ENCODE data around the gene PTGFRN. TPM values are rescaled to one million over a fixed set of nuclear protein-coding genes. Genes with fewer than 3 reads are reported as not detected.

PTGFRN gene
- total RNA-seq, 1 donor from 2014 or later = 91.3 TPM

DNA sequence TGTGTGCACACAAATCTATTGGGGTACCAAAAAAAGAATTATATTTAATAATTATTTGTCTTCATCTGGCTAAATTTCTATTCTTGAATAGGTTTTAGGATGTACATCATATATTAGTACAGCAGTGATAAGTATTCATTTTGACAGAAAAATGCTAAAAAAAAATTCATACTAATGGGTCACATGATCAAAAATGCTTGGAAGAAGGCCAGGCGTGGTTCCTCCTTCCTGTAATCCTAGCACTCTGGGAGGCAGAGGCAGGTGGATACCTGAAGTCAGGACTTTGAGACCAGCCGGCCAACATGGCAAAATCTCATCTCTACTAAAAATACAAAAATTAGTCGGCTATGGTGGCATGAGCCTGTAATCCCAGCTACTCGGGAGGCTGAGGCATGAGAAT is 26.9 kb upstream of the PTGFRN start:
- no peak for DNase-seq (ENCODE audit: low read depth)
- TF ChIP-seq, protein P1, sequence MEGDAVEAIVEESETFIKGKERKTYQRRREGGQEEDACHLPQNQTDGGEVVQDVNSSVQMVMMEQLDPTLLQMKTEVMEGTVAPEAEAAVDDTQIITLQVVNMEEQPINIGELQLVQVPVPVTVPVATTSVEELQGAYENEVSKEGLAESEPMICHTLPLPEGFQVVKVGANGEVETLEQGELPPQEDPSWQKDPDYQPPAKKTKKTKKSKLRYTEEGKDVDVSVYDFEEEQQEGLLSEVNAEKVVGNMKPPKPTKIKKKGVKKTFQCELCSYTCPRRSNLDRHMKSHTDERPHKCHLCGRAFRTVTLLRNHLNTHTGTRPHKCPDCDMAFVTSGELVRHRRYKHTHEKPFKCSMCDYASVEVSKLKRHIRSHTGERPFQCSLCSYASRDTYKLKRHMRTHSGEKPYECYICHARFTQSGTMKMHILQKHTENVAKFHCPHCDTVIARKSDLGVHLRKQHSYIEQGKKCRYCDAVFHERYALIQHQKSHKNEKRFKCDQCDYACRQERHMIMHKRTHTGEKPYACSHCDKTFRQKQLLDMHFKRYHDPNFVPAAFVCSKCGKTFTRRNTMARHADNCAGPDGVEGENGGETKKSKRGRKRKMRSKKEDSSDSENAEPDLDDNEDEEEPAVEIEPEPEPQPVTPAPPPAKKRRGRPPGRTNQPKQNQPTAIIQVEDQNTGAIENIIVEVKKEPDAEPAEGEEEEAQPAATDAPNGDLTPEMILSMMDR (IDR thresholded peaks at IDR 0.05; ENCODE audit: insufficient read depth, low read length, poor library complexity, severe bottlenecking) = no peak
- Histone ChIP-seq H3K4me3 (ENCODE audit: low read depth, low read length) (no peak overlapping the region), H3K27me3 (ENCODE audit: control insufficient read depth, insufficient read depth, low read length) (no peaks in the 10 kb centered on the region), H3K36me3 (ENCODE audit: control insufficient read depth, insufficient read depth, low read length) (no peaks in the 10 kb centered on the region)

- Histone ChIP-seq H3K27me3 (ENCODE audit: control insufficient read depth, insufficient read depth, low read length) (no peaks in the 10 kb centered on the region), H3K36me3 (ENCODE audit: control insufficient read depth, insufficient read depth, low read length) (no peaks in the 10 kb centered on the region), H3K4me3 (ENCODE audit: low read depth, low read length) (no peak overlapping the region)
- TF ChIP-seq, protein P1 (IDR thresholded peaks at IDR 0.05; ENCODE audit: insufficient read depth, low read length, poor library complexity, severe bottlenecking) = no peak
- DNase-seq (ENCODE audit: low read depth) = peak; percentile 67
Observed at GRCh38 chr1:116886291-116886878, 23.3 kb upstream of the PTGFRN start.

- Histone ChIP-seq H3K36me3 (ENCODE audit: control insufficient read depth, insufficient read depth, low read length) (no peaks in the 10 kb centered on the region), H3K4me3 (ENCODE audit: low read depth, low read length) (no peak overlapping the region), H3K27me3 (ENCODE audit: control insufficient read depth, insufficient read depth, low read length) (no peaks in the 10 kb centered on the region)
- DNase-seq (ENCODE audit: low read depth) = no peak
- TF ChIP-seq, protein P1 (IDR thresholded peaks at IDR 0.05; ENCODE audit: insufficient read depth, low read length, poor library complexity, severe bottlenecking) = no peak
Observed at GRCh38 chr1:116887212-116887611, 22.5 kb upstream of the PTGFRN start.

GRCh38 chr1:116889380-116889779 is 20.3 kb upstream of the PTGFRN start:
- Histone ChIP-seq H3K4me3 (ENCODE audit: low read depth, low read length) (no peak overlapping the region), H3K36me3 (ENCODE audit: control insufficient read depth, insufficient read depth, low read length) (no peaks in the 10 kb centered on the region), H3K27me3 (ENCODE audit: control insufficient read depth, insufficient read depth, low read length) (no peaks in the 10 kb centered on the region)
- no peak for DNase-seq (ENCODE audit: low read depth)
- TF ChIP-seq, protein P1 (IDR thresholded peaks at IDR 0.05; ENCODE audit: insufficient read depth, low read length, poor library complexity, severe bottlenecking) = no peak

GRCh38 chr1:116891396-116892079 is 18.2 kb upstream of the PTGFRN start:
- TF ChIP-seq, protein P1 (IDR thresholded peaks at IDR 0.05; ENCODE audit: insufficient read depth, low read length, poor library complexity, severe bottlenecking) = no peak
- no peak for DNase-seq (ENCODE audit: low read depth)
- Histone ChIP-seq H3K36me3 (ENCODE audit: control insufficient read depth, insufficient read depth, low read length) (no peaks in the 10 kb centered on the region), H3K27me3 (ENCODE audit: control insufficient read depth, insufficient read depth, low read length) (no peaks in the 10 kb centered on the region), H3K4me3 (ENCODE audit: low read depth, low read length) (no peak overlapping the region)

- no peaks in the 10 kb centered on the region for H3K36me3 ChIP-seq (ENCODE audit: control insufficient read depth, insufficient read depth, low read length)
- H3K4me3 ChIP-seq (ENCODE audit: low read depth, low read length) = no peak overlapping the region
- no peak for DNase-seq (ENCODE audit: low read depth)
- TF ChIP-seq, protein P1 (IDR thresholded peaks at IDR 0.05; ENCODE audit: insufficient read depth, low read length, poor library complexity, severe bottlenecking) = no peak
- H3K27me3 ChIP-seq (ENCODE audit: control insufficient read depth, insufficient read depth, low read length) = no peaks in the 10 kb centered on the region
Observed at GRCh38 chr1:116895073-116895472, 14.6 kb upstream of the PTGFRN start.

Measured in kidney epithelial cell (primary cell).